Measurements from ENCODE around the gene EFHD1.
"Not testable (repeated sequence)": the region's sequence is repeated elsewhere in the genome, so short reads cannot be mapped to it uniquely, and the experiment has no call there.

The EFHD1 gene

DNA sequence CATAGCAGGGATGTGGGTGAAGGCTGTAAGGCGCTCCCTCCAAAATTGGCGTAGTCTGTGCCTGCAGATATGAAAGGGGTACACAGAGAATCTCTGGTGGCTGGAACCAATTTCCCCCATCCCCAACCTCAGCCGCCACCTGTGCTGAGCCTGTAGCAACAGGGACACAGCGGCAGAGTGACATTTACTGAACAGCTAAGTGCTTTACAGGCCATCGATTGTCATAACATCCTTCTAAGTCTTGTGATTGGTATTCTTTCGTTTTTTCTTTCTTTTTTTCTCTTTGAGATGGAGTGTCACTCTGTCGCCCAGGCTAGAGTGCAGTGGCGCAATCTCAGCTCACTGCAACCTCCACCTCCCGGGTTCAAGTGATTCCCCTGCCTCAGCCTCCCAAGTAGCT, 12.2 kb upstream of the EFHD1 start:
- DNase-seq = no peak

DNA sequence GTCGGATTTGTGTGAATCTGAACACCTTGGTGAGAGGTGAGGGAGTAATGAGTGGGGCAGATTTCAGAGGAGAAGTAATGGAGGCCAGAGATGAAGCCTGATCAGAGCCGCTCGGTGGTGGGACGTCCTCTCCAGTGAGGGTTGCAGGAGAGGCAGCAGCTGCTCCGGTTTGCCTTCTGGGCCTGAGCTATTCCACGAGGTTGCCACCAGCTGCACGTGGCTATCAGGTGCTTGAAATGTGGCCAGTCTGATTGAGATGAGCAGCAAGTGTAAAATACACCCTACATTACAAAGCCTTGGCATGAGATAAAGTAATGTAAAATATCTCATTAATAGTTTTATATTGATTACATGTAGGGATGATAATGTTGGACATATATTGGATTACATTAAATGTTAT, 10.8 kb upstream of the EFHD1 start:
- no peak for DNase-seq

DNA sequence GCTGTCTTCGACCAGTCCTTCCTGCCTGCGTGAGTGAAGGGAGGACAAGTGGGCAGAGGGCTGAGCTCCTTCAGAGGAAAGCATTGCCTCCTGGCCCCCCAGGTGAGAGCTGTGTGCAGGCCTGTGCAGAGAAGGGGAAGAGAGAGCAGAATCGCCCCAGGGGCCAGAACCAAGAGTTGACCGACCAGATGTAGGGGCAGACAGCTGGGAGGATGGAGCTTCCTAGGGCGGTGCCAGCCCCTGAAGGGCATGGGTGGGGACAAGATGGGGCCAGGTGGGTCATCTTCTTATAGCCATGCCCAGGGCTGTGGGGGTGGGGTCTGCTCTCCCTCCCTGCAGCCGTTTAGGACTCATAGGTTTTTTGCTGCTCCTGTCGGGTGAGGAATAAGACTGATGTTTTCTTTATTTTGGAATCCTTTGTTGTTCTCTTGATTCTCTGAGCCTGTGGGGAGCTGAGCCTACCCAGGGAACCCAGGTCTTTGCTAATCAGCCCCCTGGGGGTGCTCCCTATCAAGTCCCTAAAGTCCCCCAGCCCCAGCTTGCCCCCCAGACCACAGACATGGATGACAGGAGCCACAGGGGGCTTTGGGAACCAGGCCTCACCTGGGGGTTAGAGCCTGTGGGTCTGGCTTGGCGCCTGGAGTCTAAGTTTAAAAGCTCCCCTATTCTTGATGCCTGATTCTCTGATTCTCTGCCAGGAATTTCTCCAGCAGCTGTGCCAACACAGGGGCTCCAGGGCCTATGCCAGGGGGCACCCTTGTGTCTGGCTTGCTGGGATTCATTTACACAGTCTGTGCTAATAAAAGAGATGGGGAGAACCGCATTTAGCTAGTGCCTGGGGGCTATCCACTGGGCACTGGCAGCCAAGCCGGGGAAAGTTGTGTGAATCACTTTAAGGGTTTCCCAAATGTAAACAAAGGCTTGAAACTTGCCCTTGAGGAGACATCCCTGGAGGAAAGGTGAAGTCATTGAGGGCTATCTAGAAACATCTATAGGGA, 9.3 kb upstream of the EFHD1 start:
- peak; percentile 86 for DNase-seq

DNA sequence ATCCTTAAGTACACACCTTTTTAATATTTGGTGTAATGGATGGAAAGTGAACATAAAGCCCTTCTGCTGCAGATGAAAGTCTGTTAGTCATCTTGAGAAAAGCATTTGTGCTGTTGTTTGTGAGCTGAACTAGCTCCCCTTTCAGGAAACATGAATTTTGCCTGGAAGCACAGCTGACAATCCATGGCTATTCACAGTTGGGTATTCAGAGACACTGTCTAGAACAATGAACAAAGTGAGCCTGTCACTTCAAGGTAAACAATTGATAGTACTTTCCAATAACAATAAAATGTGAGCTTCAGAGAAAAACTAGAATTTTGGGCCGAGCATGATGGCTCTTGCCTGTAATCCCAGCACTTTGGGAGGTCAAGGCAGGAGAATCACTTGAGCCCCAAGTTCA, 6.8 kb upstream of the EFHD1 start:
- no peak for DNase-seq

DNA sequence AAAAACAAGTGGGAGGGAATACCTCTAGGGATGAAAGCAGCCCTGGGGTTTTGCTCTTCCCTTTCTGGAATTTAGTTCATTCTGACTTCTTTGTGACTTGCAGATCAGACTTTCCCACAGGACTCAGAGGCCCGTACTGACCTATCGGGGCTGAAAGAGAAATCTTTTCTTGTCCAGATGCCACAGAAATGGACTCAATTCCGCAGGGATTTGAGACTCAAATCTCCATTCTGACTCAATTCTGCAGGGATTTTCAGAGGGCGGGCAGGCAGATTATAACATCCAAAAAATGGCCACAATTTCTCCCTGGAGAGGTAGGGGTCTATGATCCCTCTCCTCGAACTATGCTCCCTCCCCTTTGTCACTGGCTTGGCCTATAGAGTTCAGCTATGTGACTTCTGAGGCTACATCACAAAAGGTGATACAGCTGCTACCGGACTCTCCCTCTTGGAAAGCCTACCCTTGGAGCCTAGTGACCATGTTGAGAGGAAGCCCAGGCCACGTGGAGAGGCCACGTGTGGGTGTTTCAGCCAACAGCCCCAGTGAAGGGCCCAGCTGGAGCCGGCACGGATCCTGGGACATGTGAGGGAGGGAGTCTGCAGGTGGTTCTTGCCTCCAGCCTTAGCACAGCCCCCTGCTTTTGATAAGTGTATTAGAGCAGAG, 4.8 kb upstream of the EFHD1 start:
- no peak for DNase-seq

DNA sequence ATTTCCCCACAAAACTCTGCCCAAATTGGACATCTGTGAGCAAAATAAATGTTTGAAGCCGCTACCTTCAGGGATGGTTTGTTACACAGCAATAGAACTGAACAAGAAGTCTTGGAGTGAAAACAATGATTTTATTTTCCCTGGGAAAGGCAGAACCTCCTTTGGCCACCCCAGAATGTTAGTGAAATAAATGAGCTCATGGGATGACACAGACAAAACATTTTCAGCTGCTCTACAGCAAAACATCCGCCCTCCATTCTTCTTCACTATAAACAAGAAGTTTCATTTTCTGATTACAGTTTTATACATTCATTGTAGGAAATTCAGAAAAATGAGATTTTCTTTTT, 4.3 kb upstream of the EFHD1 start:
- no peak for DNase-seq

DNA sequence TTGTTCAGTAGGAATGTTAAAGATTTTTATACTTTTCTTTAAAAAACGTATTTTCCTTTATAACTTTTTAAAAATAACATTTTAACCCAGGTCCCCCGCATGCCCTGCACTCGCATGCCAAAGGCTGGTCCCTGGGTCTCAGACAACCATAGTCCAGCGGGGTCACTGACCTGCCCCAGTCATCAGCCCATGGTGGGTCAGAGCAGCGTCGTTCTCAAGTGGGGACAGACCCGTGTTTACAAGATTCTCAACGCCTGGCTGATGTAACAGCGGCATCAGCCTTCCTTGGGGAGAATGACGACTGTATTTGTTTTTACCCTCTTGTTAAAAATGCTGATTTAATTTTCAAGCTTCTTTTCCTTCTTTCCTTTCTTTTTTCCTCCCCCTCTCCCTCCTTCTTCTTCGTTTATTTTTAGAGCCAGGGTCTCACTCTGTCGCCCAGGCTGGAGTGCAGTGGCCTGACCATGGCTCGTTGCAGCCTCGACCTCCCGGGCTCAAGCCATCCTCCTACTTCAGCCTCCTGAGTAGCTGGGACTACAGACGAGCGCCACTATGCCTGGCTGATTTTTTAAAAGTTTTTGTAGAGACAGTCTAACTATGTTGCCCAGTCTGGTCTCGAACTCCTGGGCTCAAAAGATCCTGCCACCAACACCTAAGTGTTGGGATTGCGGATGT, 1.0 kb upstream of the EFHD1 start:
- DNase-seq = no peak

DNA sequence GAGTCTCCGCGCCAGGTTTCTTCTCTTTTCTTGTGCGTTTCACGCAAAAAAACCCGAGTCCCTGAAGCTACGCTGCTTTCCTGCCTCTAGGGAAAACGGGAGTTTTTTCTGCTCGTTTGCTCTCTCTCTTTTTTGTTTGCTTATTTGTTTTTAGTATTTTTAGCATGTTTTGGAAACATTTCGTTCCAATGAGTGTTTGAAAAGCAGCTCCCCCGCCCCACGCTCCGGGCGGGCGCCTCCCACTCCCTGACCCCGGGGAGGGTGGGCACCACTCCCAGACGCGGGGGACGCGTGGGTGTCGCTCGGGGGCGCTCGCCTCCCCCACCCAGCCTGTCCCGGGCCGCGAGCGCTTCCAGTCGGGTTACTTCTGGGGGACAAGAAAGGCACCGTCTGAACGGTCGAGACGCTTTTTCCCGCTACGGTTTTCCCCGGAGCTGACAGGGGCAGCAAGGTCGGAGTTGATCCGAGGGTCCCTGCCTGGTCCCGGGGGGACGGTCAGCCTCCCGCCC, 446 bp upstream of the EFHD1 start:
- DNase-seq = no peak

DNA sequence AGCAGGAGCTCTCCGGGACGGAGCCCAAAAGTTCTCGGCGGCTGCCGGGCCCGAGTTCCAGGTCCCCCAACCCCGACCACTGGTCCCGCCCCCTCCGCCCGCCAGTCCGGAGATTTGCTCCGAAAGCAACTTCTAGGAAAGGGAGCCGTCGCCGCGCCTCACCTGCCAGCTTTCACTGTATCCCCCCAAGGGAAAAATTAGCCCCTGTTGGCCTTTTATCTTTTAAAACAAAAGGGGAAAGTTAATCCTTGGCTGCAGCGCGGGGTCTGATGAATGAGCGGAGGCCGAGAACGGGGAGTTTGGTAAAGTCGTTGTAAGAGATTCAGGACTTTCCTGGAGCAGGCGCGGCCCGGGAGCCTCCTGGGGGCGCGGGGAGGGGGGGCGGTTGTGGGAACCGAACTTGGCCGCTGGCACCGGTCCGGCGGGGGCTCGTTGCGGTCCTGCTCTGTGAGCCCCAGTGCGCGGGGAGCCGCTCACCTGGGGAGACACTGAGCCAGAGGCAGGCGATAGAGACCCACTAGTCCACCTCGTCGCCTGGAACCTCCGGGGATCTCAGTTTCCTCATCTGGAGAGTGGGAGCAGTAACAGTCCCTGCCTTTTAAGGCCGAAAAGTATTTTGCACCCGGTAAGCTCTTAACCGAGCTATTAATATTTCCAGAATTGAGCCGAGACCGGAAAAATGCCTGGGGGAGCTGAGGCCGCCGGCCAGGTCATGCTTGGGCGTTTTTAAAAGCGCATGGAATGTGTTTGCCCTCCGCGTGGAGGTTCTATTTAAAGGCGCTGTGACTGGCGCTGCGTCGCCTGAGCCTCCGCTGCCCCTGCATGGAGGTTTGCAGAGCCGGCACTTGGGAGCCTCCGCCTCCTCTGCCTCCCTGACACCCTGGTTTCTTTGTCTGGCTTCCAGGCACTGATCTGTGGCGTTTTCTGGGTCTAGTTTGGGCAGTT, 1.1 kb downstream of the EFHD1 start:
- no peak for DNase-seq

DNA sequence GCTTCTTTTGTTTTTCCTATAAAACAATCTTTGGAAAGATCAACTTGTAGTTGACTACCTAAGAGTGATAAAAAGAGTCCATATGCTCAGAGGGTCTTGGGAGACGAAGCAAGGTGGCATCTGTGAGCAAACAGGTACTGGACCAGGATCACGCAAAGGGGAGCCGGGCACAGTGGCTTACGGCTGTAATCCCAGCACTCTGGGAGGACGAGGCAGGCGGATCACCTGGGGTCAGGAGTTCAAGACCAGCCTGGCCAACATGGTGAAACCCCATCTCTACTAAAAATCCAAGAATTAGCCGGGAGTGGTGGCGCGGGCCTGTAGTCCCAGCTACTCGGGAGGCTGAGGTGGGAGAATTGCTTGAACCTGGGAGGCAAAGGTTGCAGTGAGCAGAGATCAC, 2.0 kb downstream of the EFHD1 start:
- DNase-seq = not testable (repeated sequence)

DNA sequence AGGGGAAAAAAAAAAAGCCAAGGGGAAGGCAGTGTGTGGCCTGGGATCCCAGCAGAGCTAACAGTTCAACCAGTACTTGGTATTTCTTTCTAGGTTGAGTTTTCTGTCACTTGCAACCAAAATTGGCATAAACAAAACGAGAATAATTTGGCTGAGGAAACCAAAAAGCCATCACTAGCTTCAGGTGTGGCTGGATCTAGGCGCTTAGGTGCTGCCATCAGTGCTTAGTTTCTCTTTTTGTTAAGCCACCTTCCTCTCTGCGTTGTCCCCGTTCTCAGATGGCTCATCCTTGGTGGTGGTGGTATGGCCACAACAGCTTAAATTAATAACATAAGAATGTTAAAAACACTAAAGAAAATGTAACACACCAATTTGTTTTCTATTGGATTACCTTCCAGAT, 2.4 kb downstream of the EFHD1 start:
- DNase-seq = no peak

DNA sequence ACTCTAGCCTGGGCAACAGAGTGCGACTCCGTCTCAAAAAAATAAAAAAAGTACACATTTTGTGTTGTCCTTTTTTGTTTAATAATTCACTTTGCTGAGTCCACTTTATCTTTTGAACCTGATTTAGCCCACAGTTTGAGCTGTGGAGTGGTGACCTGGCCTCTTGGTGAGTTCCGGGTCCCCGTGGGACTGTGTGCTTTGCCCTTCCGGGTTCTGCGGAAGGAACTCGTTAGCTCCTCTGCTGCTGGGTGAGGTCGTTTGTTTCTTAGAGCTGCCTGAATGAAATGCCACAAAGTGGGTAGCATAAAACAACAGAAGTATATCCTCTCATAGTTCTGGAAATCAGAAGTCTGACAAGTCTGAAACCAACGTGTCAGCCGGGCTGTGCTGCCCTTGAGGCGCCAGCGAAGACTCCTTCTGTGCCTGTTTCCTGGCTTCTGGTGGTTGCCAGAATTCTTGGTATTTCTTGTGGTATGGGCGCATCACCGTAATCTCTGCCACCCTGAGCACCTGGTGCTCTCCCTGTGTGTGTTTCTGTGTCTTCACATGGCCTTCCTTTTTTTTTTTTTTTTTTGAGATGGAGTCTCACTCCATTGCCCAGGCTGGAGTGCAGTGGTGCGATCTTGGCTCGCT, 3.5 kb downstream of the EFHD1 start:
- no peak for DNase-seq

DNA sequence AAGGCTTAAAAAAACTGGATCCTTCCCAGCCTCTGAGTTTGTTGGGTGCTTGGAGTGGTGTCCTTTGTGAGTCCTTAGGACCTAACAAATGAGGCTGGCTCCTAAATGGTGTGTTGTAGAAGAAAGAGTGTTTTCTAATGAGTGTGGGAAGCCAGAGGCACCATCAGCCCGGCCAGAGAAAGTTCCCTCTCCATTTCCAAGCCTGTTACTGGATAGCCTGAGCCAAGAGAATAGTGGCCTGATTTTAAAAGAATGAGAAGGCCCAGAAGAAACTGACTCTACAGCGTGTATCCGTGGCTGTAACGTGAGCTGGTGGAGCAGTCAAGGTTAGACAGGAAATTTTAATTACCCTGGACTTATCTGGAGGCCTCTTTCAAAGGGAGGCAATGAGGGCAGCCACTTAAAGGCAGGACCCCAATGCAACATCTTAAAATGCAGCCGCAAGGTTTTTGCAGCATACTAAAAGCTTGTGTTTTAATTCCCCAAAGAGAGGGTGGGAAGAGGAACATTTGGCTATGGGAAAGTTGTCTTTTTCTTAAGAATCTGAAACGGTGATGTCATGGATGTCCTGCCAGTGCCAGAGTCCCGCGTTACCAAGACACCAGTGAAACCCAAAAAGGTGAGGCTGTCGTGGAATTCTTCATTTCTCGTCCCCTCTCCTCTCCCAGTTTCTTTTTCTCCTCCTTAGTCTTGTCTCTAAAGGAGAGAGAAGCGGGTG, 4.6 kb downstream of the EFHD1 start:
- DNase-seq = no peak

DNA sequence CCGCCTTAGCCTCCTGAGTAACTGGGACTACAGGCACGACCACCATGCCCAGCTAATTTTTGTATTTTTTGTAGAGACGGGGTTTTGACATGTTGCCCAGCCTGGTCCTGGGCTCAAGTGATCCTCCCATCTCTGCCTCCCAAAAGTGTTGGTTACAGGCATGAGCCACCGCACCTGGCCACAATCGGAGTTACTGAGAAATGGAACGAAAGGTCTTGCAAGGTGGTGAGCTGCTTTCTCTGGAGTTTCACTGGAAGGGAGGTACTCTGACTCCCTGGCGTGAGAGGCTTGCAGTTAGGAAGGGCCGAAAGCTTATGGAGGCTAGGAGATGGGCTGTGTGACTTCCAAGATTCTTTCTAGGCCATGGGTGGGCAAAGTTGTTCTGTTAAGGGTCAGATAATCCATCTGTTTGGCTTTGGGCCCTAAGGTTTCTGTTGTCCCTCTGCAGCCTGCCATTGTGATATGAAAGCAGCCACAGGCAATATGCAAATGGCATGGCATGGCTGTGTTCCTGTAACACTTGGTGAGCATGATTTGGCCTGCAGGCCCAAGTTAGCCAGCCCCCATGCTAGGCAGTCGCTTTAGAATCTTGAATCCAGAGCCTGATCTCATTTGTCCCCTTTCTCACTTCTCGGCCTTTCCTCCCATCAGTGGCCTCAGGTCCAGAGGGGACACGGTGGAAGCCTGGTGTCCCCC, 7.9 kb downstream of the EFHD1 start:
- DNase-seq = no peak

DNA sequence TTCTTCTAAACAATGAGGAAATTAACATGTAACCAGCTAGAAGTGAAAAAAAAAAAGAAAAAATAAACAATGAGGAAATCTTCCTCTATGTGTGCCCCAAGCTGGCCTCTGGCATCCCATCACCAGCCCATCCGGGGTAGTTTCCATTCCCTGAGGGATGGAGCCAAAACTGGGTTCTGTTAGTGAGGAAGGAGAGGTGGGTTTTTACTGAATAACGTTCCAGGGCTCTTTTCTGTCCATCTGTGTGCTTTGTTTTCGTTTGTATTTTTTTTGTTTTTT, 9.7 kb downstream of the EFHD1 start:
- no peak for DNase-seq

DNA sequence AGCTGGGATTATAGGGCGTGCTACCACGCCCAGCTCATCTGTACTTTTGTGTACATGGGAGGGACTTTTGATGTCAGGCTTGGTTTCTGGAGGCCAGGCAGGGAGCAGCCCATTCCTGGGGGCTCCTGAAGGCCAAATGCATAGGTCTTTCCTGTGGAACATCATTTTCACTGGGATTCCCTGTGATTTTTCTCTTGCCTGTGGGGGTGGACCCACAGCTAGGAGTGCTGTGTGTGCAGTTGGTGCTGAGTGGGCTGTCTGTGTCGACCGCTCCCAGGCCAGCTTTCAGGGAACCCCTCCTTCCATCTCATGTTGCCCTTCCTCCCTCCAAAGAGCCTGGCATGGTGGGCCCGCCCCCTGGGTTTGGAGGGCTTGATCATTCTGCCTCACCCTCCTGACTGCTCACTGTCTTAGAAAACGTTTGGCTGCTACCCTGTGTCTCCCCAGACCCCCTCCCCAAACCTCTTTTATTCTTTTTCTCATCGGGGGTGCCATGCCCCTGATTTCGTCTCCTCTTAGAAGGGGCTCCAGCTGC, 10.5 kb downstream of the EFHD1 start:
- DNase-seq = no peak

DNA sequence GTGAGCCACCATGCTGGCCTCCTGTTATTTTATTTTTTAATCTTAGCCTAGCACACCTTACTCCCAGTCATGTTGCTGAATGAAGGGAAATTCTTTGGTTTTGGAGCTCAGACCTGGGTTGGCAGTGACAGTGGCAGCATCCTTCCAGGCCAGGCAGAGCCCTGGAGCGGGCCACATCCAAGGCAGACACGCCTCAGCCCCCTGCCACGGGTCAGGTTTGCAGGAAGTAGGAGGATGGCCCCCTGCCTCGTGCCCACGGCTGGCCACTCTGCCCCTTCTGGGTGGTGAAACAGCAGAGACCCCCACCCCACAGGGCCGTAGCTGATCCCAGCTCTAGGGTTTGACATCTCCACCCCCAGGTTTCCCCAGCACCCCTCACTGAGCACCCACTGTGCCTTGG, 11.7 kb downstream of the EFHD1 start:
- DNase-seq = no peak

DNA sequence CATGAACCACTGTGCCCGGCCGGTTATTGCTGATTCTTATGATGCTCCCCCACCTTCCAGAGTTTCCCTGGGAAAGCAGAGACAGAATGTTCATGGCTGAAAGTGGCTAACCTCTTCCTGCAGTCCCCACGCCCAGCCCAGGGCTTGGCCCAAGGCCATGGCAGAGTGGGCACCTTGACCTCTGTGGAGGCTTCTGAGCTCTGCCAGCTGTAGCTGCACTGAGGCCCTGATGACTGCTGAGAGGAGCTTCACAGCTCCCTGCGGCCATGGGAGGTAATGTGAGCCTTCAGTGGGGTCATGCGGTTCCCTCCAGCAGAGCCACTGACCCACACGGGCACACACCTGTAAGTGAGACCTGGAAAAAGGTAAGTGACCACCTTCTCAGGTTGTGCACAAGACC, 13.3 kb downstream of the EFHD1 start:
- DNase-seq = no peak

DNA sequence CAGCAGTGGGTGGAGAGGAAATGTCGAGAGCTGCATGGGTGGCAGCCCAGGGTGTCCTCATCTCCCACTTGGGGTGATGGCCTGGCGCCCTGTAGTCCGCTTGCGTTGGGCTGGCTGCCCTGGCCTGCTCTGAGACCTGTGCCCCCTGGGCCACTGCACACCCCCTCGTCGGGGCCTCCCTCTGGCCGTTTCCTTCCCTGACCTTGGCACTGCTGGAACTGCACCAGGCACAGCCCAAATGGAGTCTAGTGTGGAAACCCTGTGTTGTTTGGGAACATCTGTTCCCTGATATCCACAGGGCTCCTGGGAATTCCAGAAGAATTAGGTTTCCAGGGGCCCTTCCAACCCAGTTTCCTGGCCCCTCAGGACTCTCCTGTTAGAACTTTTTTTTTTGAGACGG, 13.9 kb downstream of the EFHD1 start:
- DNase-seq = no peak

DNA sequence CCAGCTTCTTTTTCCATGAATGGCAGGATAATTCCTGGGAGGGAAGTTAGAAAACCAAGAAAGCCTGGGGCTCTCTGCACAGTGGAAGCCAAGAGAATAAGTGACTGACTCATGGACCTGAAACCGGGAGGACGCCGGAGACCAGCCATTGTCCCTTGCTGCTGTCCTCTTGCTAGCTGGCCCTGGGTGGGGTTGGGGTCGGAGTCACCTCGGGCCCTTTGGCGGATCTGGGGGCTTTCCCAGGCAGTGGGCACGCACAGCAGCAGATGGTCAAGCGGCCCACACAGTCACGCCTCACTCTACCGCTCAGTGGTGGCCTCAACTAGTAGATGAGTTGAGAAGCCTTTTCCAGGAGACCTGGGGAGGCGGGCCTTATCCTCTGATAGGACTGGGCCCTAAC, 15.6 kb downstream of the EFHD1 start:
- DNase-seq = no peak

DNA sequence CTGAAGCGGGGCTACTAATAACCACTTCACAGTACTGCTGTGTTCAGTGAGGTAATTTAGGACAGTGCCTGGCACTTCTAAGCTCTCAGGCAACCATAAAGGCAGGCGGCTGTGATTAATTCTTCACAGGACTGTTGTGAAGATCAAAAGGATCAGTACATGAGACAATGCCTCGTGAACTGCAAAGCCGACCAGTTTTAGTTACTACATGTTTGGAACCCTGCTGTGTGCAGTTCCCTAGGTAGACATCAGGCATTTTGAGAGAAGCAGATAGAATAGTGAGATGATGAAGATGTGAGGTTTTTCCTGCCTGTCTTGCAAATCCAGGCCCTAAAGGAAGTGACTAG, 19.1 kb downstream of the EFHD1 start:
- no peak for DNase-seq

All from T1000 (cell line).